Stimulated activated CD4-positive, alpha-beta T cell treated with anti-CD3 and anti-CD28 coated beads, Interleukin-12 subunit alpha, Interleukin-12 subunit beta, amount 100 ng/mL, for 4 hours (primary cell): Measurements from ENCODE around the gene ZBTB18.

Source experiments
- DNase-seq: peaks from one replicate; pipeline ENCODE4 v3.0.0-alpha.2; 2020

The ZBTB18 gene

DNA sequence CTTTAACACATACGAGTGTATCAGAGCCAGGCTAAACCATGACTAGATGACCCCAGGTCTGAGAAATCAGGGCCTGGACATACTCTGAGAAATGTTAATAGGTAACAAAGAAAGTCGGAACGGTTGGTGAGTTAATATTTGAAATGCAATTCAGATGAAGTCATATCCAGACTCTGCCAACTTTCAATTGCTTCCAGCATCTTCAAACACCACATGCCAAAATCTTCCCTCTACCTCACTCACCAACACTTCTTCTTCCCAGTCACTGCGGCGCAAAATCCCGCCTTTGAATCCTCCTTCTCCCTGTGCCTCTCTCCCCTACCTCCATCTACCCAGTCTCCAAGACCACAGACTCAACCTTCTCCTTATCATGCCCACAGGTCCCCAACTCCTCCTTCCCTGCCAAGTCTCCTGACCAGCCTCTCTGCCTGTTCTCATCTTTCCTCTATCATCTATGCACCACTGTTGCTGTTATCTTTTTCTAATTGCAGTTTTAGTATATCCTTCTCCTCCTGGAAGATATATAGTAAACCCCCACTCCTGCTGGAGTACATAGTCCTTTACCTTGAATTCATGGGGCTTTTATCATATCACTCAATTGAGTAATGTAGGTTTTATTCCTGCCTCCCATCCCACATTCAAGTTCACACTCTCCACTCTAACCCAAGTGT lies 41.3 kb downstream of the ZBTB18 start:
- DNase-seq = no peak

DNA sequence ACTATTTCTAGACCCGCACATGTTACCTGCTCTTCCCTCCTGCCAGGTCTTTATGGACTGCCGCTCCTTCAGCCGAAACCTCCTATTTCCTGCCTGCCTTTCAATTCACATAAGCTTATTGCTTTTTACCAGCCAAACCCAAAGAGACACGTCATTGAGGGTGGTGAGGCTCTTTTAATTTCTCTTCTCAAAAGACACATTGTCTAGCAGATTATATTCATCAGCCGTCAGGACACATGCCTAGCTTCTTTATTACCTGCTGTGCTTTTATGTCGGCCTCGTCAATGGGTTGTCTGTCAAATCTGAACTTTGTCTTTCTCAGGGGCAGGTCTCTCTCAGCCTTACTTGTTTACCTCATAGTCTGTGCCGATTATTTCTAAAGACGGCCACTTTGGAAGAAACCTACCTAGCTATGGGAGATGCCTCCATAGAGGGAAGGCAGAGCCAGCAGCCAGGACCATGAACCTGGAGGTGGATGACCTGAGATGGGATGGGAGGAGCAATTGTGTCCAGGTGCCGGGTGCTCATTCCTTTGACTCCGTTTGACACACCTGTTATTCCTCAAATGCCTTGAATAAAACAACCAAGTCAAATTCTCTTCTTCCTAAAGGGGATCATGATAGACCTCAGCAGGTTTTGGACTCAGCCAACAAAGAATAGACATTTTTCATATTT lies 42.0 kb downstream of the ZBTB18 start:
- DNase-seq = no peak

DNA sequence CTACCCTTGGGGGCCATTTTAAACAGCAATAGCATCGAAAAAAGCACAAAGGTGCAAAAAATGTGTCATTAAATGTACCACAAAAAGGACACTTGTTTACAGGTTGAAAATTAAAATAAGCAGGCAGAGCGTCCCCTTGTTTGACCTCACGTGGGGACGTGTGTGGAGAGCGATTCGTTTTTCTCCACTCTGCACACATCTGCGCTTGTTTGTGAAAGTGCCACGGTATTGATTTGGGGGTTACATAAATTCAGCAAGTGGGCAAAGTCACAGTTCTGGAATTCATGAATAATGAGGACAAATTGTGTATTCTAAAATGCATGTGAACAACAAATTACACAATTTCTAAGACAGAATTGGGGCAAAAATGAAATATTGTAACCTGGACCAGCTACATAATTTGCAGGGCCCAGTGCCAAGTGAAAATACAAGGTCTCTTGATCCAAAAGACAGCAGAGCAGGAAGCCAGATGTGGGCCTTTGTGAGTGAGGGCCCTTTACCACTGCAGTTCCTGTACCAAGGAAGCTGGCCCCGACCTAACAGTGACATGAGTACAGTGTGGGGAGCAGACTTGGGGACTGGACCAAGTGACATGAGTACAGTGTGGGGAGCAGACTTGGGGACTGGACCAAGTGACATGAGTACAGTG lies 43.9 kb downstream of the ZBTB18 start:
- DNase-seq = no peak

DNA sequence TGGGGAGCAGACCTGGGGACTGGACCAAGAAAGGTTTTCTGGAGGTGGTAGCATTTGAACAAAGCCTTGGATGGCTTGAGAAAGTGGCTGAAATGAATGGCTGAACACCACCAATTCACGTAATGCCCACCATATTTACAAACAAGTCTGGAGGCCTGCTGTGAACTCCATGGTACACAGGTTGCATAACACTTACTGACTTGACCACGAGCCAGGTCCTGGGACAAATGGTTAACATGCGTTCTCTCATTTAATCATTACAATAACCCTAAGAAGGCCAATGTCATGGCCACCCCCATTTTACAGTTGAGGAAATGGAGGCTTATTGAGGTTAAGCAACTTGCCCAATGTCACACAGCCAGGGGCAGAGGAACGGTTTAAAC lies 44.4 kb downstream of the ZBTB18 start:
- no peak for DNase-seq

DNA sequence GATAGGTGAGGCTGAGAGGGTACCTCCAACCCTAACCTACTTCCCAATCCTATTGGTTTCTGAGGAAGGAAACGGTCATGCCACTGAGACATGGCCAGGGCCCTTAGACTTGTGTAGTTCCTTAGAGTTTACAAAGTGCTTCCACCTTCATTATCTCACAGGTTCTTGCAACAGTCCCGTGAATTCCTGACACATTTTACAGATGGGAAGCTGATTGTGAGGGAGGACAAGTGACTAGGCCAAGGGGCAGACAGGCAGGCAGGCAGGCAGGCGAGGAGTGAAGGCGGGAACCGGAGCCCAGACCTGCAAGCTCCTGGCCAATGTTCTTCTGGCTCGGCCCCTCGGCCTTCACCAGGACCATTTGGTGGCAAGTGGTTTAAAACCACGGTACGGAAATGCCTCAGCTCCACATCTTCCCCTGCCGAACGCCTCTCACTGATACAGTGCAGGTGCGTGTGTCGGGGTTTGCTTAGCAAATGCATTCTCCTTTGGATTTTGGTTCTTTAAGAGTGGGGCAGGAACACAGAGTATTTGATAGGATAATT lies 45.1 kb downstream of the ZBTB18 start:
- no peak for DNase-seq

DNA sequence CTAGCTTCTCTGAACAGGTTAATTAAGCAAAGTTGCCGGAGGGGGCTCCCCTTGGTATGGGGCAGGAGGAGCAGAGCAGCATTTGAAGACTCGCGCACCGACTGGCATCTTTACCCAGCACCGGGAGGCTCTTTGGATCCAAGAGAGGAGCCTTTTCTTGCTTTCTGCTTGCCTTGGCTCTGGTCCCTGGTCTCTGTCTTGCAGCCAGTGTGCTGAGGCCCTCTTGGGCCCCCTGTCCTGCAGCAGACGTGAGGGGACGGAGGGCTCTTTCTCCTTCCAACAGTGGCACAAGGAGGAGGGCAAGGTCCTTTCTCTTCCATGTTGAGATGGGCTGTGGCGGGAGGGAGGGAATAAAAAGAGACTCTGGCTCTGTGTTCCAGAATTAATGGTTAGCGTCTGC lies 45.6 kb downstream of the ZBTB18 start:
- no peak for DNase-seq

DNA sequence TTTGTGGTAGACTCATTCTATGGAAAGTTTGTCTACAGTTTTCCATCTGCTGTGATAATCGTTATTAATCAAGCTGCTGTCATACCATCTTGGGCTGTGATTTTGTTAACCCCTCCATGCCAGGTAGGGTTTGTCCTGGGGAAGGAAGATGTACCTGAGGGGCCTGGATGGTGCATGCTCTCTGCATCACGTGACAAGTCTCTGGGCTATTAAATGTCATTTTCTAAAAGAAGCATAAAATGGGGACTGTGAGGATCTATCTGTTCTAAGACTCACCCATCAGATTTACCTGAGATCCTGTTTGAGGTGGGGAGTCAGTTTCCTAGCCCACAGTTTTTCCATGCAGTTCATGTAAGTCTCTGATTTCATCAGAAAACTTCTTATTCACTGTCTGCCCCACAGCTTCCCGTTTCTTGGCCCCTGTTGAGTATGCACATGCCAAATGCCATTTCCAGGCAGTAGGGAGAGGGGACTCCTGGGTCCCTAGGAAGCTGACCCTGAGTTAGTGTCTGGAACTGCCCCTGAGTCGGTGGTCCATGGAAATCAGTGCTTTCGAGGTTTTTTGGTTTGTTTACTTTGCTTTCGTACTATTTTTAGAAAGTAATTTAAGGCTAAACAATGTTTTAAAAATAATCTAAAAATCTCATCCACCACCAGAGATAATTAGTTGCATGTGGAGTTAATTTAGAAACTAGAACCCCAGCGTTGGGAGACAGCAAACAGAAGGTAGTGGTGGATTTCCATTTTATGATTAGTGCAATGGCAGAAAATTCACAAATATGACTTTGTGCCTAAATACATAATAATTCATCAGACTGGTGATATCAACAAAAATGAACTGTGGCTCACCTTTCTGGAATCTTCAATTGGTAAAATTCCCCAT lies 46.7 kb downstream of the ZBTB18 start:
- DNase-seq = no peak

DNA sequence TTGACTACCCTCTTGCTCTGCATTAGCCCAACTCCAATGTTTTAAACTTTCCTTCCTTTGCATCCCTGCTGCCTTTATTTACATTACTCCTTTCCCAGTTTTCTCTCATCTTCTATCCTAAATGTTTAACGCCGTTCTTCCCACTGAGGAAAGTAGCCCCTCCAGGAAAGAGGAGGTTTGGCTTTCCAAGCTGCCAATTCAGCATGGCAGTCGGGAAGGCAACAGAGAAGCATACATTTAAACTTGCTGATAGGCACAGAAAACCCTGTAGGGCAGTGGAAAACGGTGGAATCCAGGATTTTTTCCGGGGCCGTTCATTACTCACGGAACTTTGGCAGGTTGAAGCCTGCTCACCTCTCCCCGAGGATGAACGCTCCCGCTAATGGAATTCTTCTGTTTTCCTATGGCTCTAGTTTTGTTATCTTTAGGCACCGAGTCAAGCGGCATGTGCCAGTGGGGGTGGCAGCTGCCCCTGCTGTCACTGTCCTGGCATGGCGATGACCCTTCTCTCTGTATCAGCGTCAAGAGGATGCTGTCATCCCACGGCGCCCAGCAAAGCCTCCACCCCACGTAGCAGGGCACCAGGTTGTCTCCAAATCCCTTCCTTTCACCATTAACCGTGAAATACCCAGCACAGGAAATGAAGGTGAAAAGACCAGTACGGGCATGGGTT lies 48.3 kb downstream of the ZBTB18 start:
- DNase-seq = no peak

DNA sequence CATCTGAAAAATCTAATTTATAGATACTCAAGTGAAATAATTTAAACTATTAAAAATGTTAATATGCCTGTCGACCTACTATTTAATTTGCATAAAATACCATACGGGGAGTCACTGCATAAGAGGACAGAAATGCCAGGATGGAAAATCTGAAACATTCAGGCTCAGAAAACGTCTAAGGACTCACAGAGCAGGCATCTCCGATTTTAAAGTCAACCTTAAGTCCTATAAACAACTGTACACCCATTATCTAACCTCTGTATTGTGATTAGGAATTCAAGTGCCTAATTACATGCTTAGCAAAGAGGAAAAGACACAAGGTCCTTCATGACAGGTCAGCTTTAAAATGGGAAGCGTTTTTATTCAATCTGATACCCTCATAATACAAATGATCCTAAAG lies 49.2 kb downstream of the ZBTB18 start:
- DNase-seq = no peak

DNA sequence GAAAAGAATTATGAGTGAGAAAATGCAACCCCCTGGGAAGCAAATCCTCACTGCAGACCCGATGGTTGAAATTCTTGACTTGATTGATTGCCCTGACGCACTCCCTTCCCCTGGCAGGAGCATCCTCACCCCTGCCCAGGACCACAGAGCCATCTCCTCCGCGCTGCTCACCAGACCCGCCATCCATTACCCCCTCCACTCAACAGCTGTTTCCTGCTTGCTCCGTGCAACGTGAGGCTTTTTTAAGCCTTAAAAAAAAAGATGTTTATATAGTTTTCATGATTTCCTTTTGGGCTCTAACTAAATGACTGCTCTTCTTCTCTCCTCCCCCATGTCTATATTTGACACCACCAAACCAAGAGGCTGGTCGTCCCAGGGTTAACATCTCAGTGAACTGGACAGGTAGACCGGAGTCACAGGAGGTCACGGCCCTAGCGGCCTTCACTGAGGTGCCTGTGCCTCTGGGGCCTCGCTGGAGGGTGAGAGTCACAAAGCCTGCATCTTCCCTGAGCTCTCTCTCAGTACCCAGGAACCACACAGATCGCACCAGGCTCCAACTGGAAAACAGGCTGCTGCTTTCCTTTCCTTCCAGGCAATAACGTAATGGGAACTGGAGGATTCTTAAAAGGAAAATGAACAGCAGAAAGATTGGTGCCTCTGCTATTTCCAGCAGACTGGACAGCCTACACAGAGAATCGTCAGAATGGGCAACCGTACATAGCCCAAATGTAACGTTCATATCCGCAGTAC lies 49.8 kb downstream of the ZBTB18 start:
- no peak for DNase-seq

DNA sequence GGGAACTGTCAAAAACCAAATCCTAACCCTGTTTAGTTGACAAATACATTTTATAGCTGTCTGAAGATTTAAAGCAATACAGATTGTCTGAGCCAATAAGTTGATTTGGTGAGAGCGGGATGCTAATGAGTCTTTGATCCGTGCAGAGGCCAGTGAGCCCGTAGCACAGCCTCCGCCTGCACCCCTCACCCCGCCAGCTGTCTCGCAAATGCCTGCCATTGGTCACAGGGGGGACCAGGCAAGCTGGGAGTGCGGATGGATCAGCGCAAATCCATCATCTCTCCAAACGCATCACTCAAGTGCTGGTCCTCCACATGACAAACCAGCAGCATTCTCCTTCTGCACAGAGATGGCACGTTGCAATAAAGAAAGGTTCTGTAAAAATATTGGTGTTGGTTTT lies 51.0 kb downstream of the ZBTB18 start:
- DNase-seq = no peak

DNA sequence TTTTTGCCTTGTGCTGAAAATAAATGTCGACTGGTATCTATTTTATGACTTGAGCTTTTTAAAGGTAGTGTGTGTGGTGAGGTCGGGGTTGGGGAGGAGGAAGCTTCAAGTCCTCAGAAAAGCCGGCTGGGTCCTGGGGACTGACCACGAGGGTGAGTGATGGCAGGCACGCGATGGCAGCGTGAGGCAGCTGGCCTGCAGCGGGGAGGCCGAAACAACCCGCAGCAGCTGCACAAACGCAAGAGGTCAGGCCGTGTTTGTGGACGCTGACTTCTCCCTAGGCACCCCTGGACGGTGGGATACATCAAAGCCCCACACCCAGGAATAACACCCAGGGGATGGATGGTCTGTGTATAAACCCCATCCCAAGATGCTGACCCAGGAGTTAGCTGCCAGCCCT lies 51.4 kb downstream of the ZBTB18 start:
- no peak for DNase-seq

DNA sequence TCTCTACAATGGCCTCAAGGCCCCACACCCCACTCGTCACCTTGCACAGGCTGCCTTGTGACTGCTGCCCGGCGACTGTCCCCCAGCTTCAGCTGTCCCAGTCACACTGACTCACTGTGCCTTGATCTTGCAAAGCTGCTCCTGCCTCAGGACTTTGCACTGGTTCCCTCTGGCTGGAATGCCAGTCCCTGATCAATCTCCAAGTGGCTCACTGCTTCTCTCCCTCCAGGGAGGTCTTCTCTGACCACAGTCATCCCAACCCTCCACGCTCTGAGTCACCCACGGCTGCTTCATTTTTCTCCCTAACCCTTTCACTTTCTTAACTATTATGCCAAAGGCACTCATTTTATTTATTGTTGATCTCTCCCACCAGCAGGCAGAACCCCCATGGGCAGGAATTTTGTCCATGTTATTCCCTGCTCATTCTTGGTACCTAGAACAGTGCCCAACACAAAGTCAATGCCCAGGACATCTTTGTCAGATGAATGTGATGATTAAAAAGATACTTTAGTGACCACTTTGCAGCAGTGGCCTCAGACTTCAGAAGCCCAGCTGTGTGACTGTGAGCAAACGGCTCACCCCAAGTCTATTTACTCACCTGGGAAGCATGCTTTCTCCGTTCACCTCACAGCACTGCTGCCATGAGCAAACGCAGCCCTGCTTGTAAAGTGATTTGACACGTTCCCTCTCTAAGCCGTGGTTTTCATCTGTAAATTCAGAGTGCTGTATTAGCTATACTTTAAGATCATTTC lies 53.4 kb downstream of the ZBTB18 start:
- no peak for DNase-seq

DNA sequence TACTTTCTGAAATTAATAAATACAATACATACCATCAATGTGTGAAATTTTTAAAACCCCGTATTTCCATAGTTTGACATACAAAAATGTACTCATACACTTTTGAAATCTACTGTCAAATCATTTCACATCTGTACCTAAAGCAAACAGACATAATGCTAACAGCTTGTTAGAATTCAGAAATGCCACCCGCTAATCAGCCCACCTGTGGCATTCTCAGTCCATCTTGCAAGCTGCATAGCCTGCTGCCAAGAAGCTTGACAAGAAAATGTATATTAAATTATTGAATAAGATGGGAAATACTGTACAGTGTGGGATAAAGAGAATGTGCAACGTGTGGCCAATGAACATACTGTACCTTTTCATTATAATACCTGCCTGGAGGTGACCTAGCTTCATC lies 55.1 kb downstream of the ZBTB18 start:
- DNase-seq = no peak
